Naive B cell (primary cell): ENCODE data around the gene KAZN. TPM values are rescaled to one million over a fixed set of nuclear protein-coding genes. Genes with fewer than 3 reads are reported as not detected.
A peak's percentile ranks its signal among the peaks of the same experiment; 100 is the strongest.

Source experiments
- ATAC-seq, 2 donors: fragments of 150-1000 bp; cut with Tn5 transposase; 2 replicates each; pipeline ENCODE4 v1.10.0; 2021; ENCODE audit warnings: low read depth in 2 of 2, mild to moderate bottlenecking in 2 of 2, moderate library complexity in 2 of 2
- DNase-seq: peaks from one replicate; pipeline ENCODE4 v3.0.0; 2022
- H3K27ac Mint-ChIP-seq, 6 donors: one replicate each; pipeline ENCODE4 v1.8.0; 2020 to 2022; ENCODE audit warnings: mild to moderate bottlenecking in 6 of 6, mixed read lengths in 6 of 6, moderate library complexity in 5 of 6, inconsistent platforms in 2 of 6
- H3K27me3 Mint-ChIP-seq, 3 donors: one replicate each; pipeline ENCODE4 v1.8.0; 2021 to 2022; ENCODE audit warnings: mixed read lengths in 3 of 3, mild to moderate bottlenecking in 1 of 3
- H3K36me3 Mint-ChIP-seq, 2 donors: one replicate each; pipeline ENCODE4 v1.8.0; 2020 to 2022; ENCODE audit warnings: mixed read lengths in 2 of 2, inconsistent platforms in 1 of 2, mild to moderate bottlenecking in 1 of 2
- H3K4me1 Mint-ChIP-seq, 3 donors: one replicate each; pipeline ENCODE4 v1.8.0; 2020 to 2022; ENCODE audit warnings: mixed read lengths in 3 of 3, inconsistent platforms in 1 of 3, mild to moderate bottlenecking in 1 of 3, moderate library complexity in 1 of 3
- H3K4me3 Mint-ChIP-seq, 8 donors: one replicate each; pipeline ENCODE4 v1.8.0; 2020 to 2022; ENCODE audit warnings: mild to moderate bottlenecking in 8 of 8, mixed read lengths in 8 of 8, moderate library complexity in 8 of 8, inconsistent platforms in 2 of 8
- H3K9me3 Mint-ChIP-seq, 7 donors: one replicate each; pipeline ENCODE4 v1.8.0; 2020 to 2022; ENCODE audit warnings: mixed read lengths in 7 of 7, mild to moderate bottlenecking in 5 of 7, inconsistent platforms in 2 of 7, moderate library complexity in 1 of 7
- polyA plus RNA-seq, 6 donors: library from polyadenylated mRNA; unstranded; fragments of 300-500 nt; fragmentation: Illumina TruSeq; gene quantifications; one replicate each; pipeline ENCODE4 v1.2.3, GENCODE V29; 2021; ENCODE audit warnings: low read depth in 6 of 6

The KAZN gene
- polyA plus RNA-seq, 6 donors from 2014 or later: 0.16 TPM; not detected in 5

DNA sequence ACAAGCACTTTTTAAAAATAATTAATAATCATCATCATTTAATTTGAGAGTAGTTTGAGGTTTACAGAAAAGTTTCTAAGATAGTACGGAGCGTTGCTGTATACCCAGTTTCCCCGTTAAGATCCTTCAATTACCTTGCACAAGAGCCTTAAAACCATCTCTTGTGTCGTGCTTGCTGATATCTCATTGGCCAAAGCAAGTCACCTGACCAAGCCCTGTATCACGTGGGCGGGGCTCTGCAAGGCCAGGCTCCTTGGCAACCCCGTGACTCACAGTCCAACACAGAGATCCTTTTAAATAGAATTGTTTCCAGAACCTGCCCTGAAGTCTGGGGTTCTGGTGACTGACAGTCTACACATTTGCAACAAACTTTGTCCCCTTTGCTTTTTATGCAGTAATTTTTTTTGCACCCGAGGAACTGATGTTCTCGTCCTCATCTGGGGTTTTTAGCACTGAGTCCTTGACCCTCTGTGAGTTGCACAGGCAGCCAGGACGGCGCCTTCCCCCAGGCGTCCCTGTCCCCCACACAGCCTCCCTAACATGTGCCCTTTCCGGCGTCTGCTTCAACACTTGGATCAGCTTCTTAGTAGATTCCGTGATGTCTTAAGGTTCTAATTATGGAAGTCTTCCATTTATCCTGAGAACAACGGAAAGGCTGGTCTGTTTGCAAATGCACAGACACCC lies 371.8 kb downstream of the KAZN start:
- DNase-seq (no peak), ATAC-seq (no peak)
- H3K36me3 Mint-ChIP-seq: no peaks in the 10 kb centered on the region
- peaks cover 0 to 11% (median 8%) of the 10 kb centered on the region in 3 donors for H3K27me3 Mint-ChIP-seq
- no peaks in the 10 kb centered on the region for H3K4me1 Mint-ChIP-seq
- H3K9me3 Mint-ChIP-seq: peaks cover 0 to 8% (median 2%) of the 10 kb centered on the region in 7 donors
- H3K4me3 Mint-ChIP-seq: no peak overlapping the region
- H3K27ac Mint-ChIP-seq: peak overlapping the region in 1 of 6 donors; percentile 44

DNA sequence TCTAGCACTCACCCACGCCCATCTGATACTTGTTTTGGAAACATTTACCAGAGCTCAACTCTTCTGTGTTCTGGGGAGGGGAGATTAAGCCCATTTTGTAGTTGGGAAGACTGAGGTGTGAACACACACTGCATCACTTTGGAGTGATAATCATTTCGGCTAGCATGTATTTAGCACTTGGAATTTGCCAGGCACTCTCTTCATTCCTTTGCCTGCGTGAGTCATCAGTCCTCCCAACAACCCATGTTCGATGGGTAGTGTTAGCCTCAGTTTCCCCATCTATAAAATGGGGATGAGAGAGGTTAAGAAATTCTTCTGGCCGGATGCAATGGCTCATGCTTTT lies 372.3 kb downstream of the KAZN start:
- Mint-ChIP-seq H3K27me3 (peaks cover 0 to 11% (median 8%) of the 10 kb centered on the region in 3 donors), H3K9me3 (peaks cover 0 to 8% (median 2%) of the 10 kb centered on the region in 7 donors), H3K36me3 (no peaks in the 10 kb centered on the region), H3K27ac (no peak overlapping the region), H3K4me3 (no peak overlapping the region), H3K4me1 (no peaks in the 10 kb centered on the region)
- no peak for ATAC-seq
- DNase-seq: no peak

DNA sequence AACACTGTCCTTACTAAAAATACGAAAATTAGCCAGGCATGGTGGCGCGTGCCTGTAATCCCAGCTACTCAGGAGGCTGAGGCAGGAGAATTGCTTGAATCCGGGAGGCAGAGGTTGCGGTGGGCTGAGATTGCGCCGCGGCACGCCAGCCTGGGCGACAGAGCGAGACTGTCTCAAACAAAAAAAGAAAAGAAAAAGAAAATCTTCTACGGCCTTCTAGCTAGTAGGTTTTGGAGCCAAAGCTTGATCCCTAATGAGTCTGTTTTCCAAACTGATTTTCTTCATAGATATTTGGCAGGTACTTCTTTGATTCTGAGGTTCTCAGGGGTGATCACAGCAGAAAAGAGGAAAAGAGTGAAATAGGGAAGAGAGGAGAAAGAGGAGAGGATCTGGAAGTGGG lies 372.7 kb downstream of the KAZN start:
- ATAC-seq: no peak
- Mint-ChIP-seq H3K4me3 (no peak overlapping the region), H3K4me1 (no peaks in the 10 kb centered on the region), H3K36me3 (no peaks in the 10 kb centered on the region), H3K27ac (no peak overlapping the region), H3K27me3 (peaks cover 0 to 11% (median 8%) of the 10 kb centered on the region in 3 donors), H3K9me3 (peaks cover 0 to 8% (median 2%) of the 10 kb centered on the region in 7 donors)
- DNase-seq: no peak

DNA sequence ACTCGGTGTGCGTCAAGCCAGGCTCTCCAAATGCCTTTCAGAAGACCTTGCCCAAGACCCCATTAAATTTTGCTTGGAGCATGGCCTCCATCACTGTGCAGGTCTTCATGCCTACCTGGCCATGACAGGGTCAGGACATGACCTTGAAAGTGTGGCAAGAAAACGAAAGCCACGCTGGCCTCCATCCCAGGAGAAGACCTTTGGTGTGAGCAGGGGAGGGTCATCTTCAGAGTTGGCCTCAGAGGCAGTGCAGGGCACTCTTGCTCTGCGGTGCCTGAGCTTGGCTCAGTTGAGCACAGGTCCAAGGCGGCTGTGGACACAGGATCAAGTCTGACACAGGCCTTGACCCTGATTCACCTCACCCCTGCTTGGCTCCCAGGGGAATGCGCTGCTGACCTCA lies 373.6 kb downstream of the KAZN start:
- peaks cover 0 to 11% (median 8%) of the 10 kb centered on the region in 3 donors for H3K27me3 Mint-ChIP-seq
- no peak for DNase-seq
- H3K4me3 Mint-ChIP-seq: no peak overlapping the region
- no peak for ATAC-seq
- peaks cover 0 to 8% (median 2%) of the 10 kb centered on the region in 7 donors for H3K9me3 Mint-ChIP-seq
- no peaks in the 10 kb centered on the region for H3K4me1 Mint-ChIP-seq
- H3K36me3 Mint-ChIP-seq: no peaks in the 10 kb centered on the region
- no peak overlapping the region for H3K27ac Mint-ChIP-seq

GRCh38 chr1:14973773-14974172 lies 375.3 kb downstream of the KAZN start:
- DNase-seq (no peak), ATAC-seq (no peak)
- H3K36me3 Mint-ChIP-seq: no peaks in the 10 kb centered on the region
- no peaks in the 10 kb centered on the region for H3K4me1 Mint-ChIP-seq
- H3K9me3 Mint-ChIP-seq: peaks cover 0 to 8% (median 2%) of the 10 kb centered on the region in 7 donors
- peak overlapping the region in 1 of 6 donors; percentile 68 for H3K27ac Mint-ChIP-seq
- peaks cover 5 to 8% (median 6%) of the 10 kb centered on the region in 3 donors for H3K27me3 Mint-ChIP-seq
- H3K4me3 Mint-ChIP-seq: peak overlapping the region in 1 of 8 donors; percentile 38

DNA sequence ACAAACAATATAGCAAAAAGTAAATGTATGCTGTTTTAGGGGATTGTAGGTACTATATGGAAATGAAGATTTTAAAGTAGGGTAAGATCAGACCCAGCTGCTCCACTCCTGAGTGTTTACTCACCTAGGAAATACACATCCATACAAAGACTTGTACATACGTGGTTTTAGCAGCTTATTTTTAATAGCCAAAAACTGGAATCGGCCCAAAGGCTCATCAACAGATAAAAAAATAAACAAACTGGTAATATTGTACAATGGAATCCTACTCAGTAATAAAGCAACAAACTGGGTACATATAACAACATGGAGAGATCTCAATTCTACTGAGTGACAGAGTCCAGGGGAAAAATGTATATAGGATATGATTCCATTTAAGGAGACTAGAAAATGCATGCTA lies 375.9 kb downstream of the KAZN start:
- H3K9me3 Mint-ChIP-seq: peaks cover 0 to 8% (median 2%) of the 10 kb centered on the region in 7 donors
- DNase-seq (no peak), ATAC-seq (no peak)
- H3K4me3 Mint-ChIP-seq: no peak overlapping the region
- no peak overlapping the region for H3K27ac Mint-ChIP-seq
- no peaks in the 10 kb centered on the region for H3K4me1 Mint-ChIP-seq
- peaks cover 5 to 6% (median 5%) of the 10 kb centered on the region in 3 donors for H3K27me3 Mint-ChIP-seq
- H3K36me3 Mint-ChIP-seq: no peaks in the 10 kb centered on the region

DNA sequence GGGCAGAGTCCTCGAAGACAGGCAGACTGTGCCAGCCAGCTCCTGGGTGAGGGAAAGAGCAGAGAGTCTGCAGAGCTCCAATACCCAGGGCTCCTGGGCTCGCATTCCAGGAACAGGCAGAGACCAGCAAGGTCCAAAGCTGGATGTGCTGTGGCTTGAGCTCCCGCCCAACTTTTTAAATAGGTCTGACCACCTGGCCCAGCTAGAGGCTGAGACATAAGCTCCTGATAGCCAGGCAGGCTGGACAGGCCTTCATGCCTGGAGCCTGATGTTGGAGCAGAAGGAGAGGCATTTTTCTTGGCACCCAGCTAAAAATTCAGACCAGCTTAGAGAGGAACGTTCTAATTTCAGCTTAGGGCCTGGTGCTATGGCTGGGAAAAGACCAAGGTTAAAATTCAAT lies 376.6 kb downstream of the KAZN start:
- Mint-ChIP-seq H3K4me3 (no peak overlapping the region), H3K27ac (no peak overlapping the region), H3K4me1 (no peaks in the 10 kb centered on the region), H3K9me3 (peaks cover 0 to 8% (median 2%) of the 10 kb centered on the region in 7 donors), H3K36me3 (no peaks in the 10 kb centered on the region), H3K27me3 (peaks cover 5 to 6% (median 5%) of the 10 kb centered on the region in 3 donors)
- ATAC-seq: no peak
- DNase-seq: no peak

DNA sequence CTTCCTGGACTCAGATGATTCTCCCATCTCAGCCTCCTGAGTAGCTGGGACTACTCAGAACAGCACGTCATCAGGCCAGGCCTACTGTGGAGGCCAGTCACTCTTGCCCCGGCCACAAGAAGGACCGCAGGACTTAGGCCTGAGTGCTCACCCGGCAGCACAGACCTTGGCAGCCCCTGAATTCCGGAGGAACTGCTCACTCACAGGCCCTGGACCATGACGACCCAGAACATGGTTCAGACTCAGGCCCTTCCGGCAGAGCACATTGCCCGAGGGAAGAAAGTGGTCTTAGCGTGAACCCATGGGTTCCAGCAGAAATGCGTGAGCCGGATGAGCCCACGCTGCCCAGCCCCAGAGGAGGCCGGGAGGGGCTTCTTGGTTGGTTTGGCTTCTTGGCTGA lies 377.8 kb downstream of the KAZN start:
- Mint-ChIP-seq H3K9me3 (peaks cover 0 to 8% (median 2%) of the 10 kb centered on the region in 7 donors), H3K4me1 (no peaks in the 10 kb centered on the region), H3K4me3 (no peak overlapping the region)

DNA sequence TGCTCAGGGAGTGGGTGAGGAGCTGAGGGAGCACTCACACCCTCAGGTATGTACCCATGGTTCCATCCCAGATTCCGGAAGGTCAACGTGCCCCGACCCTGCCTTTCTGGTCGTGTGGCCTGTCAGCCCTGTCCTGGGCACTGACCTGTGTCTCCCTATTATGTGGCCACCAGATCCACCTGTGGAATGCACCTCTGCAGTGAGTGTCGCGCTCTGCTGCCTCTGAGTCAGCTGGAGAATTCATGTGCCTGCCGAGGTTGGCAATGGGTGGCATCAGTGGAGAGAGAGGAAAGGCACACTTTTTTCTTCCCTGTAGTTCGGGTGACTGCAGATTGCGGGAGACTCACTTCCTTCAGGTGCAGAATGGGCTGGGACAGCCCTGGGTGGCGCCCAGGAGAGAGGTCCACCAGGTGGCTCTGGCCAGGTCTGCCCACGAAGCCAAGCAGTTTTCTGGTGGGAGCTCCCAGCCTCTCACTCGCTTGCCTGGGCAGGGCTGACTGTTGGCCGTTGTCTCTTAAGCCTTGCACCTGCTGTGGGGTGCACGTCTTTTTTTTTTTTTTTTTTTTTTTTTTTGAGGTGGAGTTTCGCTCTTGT lies 378.9 kb downstream of the KAZN start:
- no peak for DNase-seq
- no peak overlapping the region for H3K27ac Mint-ChIP-seq
- H3K27me3 Mint-ChIP-seq: peaks cover 0 to 5% (median 5%) of the 10 kb centered on the region in 3 donors
- no peak for ATAC-seq
- H3K4me3 Mint-ChIP-seq: no peak overlapping the region
- no peaks in the 10 kb centered on the region for H3K4me1 Mint-ChIP-seq
- H3K9me3 Mint-ChIP-seq: peaks cover 0 to 8% (median 2%) of the 10 kb centered on the region in 7 donors
- H3K36me3 Mint-ChIP-seq: no peaks in the 10 kb centered on the region

More for the DNA sequence above, 377.8 kb downstream of the KAZN start:
- no peak for ATAC-seq
- Mint-ChIP-seq H3K27me3 (peaks cover 4 to 5% (median 5%) of the 10 kb centered on the region in 3 donors), H3K36me3 (no peaks in the 10 kb centered on the region), H3K27ac (no peak overlapping the region)
- DNase-seq: no peak

- DNase-seq (no peak), ATAC-seq (no peak)
- peaks cover 0 to 8% (median 5%) of the 10 kb centered on the region in 3 donors for H3K27me3 Mint-ChIP-seq
- H3K36me3 Mint-ChIP-seq: no peaks in the 10 kb centered on the region
- H3K27ac Mint-ChIP-seq: no peak overlapping the region
- no peaks in the 10 kb centered on the region for H3K4me1 Mint-ChIP-seq
- no peaks in the 10 kb centered on the region for H3K9me3 Mint-ChIP-seq
- H3K4me3 Mint-ChIP-seq: no peak overlapping the region
Observed at GRCh38 chr1:14980621-14981218, 382.2 kb downstream of the KAZN start.

DNA sequence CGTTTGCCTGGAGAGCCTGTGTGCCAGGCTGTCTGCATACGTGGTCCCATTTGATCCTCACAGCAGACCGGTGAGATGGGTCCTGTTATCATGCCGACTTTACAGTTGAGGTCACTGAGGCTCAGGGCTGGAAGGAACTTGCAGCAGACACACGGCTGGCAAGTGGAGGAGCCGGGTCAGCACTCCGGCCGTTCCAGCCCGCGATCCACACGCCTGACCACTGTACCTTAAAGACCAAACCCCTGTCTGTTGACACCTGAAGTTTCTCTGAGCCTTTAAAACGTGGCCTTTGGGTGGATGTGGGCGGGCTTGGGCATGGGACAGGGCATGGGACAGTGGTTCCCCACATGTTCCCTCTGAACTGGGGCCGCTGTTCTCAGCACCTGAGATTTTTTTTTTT lies 383.5 kb downstream of the KAZN start:
- Mint-ChIP-seq H3K4me3 (no peak overlapping the region), H3K36me3 (no peaks in the 10 kb centered on the region), H3K27ac (no peak overlapping the region), H3K4me1 (no peaks in the 10 kb centered on the region), H3K27me3 (peaks cover 0 to 8% (median 5%) of the 10 kb centered on the region in 3 donors), H3K9me3 (no peaks in the 10 kb centered on the region)
- ATAC-seq (no peak), DNase-seq (no peak)

- DNase-seq: no peak
- H3K9me3 Mint-ChIP-seq: no peaks in the 10 kb centered on the region
- H3K27ac Mint-ChIP-seq: no peak overlapping the region
- no peaks in the 10 kb centered on the region for H3K4me1 Mint-ChIP-seq
- H3K27me3 Mint-ChIP-seq: peaks cover 0 to 8% (median 4%) of the 10 kb centered on the region in 3 donors
- H3K36me3 Mint-ChIP-seq: no peaks in the 10 kb centered on the region
- no peak overlapping the region for H3K4me3 Mint-ChIP-seq
- ATAC-seq: no peak
Observed at GRCh38 chr1:14983277-14983676, 384.8 kb downstream of the KAZN start.

DNA sequence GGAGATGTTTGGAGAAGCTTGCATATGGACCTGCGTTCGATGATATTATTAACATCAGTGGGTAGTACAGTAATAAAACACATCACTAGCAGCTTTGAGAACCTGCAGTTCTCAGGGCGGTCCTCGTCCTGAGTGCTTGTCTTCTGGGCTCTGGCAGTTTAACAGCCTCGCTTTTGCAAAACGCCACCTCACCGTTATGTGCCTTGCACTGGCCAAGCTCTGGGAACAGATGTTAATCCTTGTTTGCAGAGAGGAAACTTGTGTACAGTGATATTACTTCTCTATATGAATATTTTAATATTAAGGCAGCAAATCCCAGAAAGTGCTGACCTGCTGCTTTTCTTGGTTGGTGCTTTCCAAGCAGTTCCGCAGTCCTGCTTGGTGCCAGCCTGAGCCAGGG lies 387.7 kb downstream of the KAZN start:
- ATAC-seq (no peak), DNase-seq (no peak)
- no peaks in the 10 kb centered on the region for H3K36me3 Mint-ChIP-seq
- no peak overlapping the region for H3K27ac Mint-ChIP-seq
- no peak overlapping the region for H3K4me3 Mint-ChIP-seq
- H3K9me3 Mint-ChIP-seq: no peaks in the 10 kb centered on the region
- H3K27me3 Mint-ChIP-seq: peaks cover 0 to 8% (median 0%) of the 10 kb centered on the region in 3 donors
- no peaks in the 10 kb centered on the region for H3K4me1 Mint-ChIP-seq
